ENCODE data around the gene HSPB7.
"Not testable (repeated sequence)": the region's sequence is repeated elsewhere in the genome, so short reads cannot be mapped to it uniquely, and the experiment has no call there.

HSPB7 gene

DNA sequence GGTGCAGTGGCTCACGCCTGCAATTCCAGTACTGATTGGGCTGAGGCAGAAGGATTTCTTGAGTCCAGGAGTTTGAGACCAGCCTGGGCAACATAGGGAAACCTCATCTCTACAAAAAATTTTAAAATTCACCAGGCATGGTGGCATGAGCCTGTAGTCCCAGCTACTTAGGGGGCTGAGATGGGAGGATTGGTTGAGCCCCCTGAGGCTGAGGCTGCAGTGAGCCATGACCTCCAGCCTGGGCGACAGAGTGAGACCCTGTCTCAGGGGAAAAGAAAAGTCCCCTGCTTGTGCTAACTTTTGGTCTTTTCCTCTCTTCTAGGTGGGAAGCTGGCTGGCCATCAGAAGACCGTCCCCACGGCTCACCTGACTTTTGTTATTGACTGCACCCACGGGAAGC, 12.2 kb downstream of the HSPB7 start:
- no peaks in the 10 kb centered on the region for H4K20me1 ChIP-seq (ENCODE audit: low read depth, low read length)
- no peaks in the 10 kb centered on the region for H3K79me2 ChIP-seq (ENCODE audit: insufficient read depth, low read length)
- H3K36me3 ChIP-seq (ENCODE audit: low read length): no peaks in the 10 kb centered on the region
- H3K4me3 ChIP-seq (ENCODE audit: insufficient read depth, low read length, poor library complexity, severe bottlenecking): no peak overlapping the region
- no peak overlapping the region for H3K27ac ChIP-seq (ENCODE audit: low read depth, low read length)
- H3K27me3 ChIP-seq (ENCODE audit: low read length): no peaks in the 10 kb centered on the region
- no peak overlapping the region for H3K9ac ChIP-seq (ENCODE audit: low read length)
- no peaks in the 10 kb centered on the region for H3K9me3 ChIP-seq (ENCODE audit: insufficient read depth, low read length)
- H3K4me2 ChIP-seq (ENCODE audit: low read depth, low read length, poor library complexity, severe bottlenecking): no peak overlapping the region
- H2AFZ ChIP-seq (ENCODE audit: low read depth, low read length, severe bottlenecking): no peak overlapping the region
- TF ChIP-seq, protein P1, sequence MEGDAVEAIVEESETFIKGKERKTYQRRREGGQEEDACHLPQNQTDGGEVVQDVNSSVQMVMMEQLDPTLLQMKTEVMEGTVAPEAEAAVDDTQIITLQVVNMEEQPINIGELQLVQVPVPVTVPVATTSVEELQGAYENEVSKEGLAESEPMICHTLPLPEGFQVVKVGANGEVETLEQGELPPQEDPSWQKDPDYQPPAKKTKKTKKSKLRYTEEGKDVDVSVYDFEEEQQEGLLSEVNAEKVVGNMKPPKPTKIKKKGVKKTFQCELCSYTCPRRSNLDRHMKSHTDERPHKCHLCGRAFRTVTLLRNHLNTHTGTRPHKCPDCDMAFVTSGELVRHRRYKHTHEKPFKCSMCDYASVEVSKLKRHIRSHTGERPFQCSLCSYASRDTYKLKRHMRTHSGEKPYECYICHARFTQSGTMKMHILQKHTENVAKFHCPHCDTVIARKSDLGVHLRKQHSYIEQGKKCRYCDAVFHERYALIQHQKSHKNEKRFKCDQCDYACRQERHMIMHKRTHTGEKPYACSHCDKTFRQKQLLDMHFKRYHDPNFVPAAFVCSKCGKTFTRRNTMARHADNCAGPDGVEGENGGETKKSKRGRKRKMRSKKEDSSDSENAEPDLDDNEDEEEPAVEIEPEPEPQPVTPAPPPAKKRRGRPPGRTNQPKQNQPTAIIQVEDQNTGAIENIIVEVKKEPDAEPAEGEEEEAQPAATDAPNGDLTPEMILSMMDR (IDR thresholded peaks at IDR 0.05; ENCODE audit: insufficient read depth, low read length, poor library complexity, severe bottlenecking): no peak
- no peak for TF ChIP-seq EZH2phosphoT487 (conservative IDR thresholded peaks at IDR 0.05; ENCODE audit: low read length)
- no peaks in the 10 kb centered on the region for H3F3A ChIP-seq (ENCODE audit: insufficient read depth)
- no peaks in the 10 kb centered on the region for H3K9me2 ChIP-seq (replicated peaks; ENCODE audit: insufficient read depth, low read length)

DNA sequence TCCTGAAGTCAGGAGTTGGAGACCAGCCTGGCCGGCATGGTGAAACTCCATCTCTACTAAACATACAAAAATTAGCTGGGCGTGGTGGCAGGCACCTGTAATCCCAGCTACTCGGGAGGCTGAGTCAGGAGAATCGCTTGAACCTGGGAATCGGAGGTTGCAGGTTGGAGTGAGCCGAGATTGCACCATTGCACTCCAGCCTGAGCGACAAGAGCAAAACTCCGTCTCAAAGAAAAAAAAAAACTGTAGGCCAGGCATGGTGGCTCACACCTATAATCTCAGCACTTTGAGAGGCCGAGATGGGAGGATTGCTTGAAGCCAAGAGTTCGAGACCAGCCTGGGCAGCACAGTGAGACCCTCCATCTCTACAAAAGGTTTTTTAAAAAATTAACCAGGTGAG, 16.6 kb downstream of the HSPB7 start:
- H3K9ac ChIP-seq (ENCODE audit: low read length); H3K36me3 ChIP-seq (ENCODE audit: low read length); H3K4me3 ChIP-seq (ENCODE audit: insufficient read depth, low read length, poor library complexity, severe bottlenecking); H4K20me1 ChIP-seq (ENCODE audit: low read depth, low read length); H3K27ac ChIP-seq (ENCODE audit: low read depth, low read length); H2AFZ ChIP-seq (ENCODE audit: low read depth, low read length, severe bottlenecking); H3K9me3 ChIP-seq (ENCODE audit: insufficient read depth, low read length); H3F3A ChIP-seq (ENCODE audit: insufficient read depth); H3K27me3 ChIP-seq (ENCODE audit: low read length); H3K4me2 ChIP-seq (ENCODE audit: low read depth, low read length, poor library complexity, severe bottlenecking); H3K79me2 ChIP-seq (ENCODE audit: insufficient read depth, low read length); H3K9me2 ChIP-seq (replicated peaks; ENCODE audit: insufficient read depth, low read length): not testable (repeated sequence)

DNA sequence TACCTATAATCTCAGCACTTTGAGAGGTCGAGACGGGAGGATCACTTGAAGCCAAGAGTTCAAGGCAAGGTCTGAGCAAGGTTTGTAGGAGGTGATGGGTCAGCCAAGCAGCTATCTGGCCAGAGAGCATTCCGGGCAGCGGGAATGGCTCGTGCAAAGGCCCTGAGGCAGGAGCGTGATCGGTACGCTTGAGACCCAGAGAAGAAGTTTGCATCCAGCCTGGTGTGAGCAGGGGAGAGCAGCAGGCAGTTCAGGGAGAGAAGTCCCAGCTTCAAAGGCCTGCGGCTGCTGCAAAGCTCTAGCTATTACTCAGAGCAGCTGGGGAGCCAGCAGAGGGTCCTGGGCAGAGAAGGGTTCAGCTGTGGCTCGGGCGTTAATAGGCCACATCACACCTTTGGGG, 18.9 kb downstream of the HSPB7 start:
- TF ChIP-seq, protein P1 (IDR thresholded peaks at IDR 0.05; ENCODE audit: insufficient read depth, low read length, poor library complexity, severe bottlenecking): no peak
- TF ChIP-seq EZH2phosphoT487 (conservative IDR thresholded peaks at IDR 0.05; ENCODE audit: low read length): no peak

DNA sequence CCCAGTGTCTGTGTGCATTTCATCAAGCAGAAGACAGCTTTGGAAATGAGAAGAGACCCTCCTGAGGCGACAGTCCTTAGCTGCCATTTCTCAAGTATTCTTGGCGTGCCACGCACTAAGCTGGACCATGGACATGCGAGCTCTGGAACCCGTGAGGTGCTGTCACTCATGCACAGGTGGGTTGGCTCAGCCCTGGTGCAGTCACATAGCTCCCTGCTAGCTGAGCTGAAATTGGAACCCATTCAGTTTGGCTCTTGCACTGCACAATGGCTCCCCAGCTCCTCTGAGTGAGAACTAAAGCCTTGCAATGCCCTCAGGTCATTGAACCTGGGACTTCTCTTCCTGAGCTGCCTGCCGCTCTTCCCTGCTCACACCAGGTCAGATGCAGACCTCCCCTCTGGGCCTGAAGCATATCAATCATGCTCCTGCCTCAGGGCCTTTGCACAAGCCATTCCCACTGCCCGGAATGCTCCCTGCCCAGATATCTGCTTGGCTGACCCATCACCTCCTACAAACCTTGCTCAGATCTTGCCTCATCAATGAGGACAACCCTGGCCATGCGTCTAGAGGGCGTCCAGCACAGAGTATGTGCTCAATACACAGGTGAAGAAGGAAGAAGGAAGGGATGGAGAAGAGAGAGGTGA, 20.1 kb downstream of the HSPB7 start:
- H4K20me1 ChIP-seq (ENCODE audit: low read depth, low read length): no peaks in the 10 kb centered on the region
- H3F3A ChIP-seq (ENCODE audit: insufficient read depth): no peaks in the 10 kb centered on the region
- no peak overlapping the region for H3K4me3 ChIP-seq (ENCODE audit: insufficient read depth, low read length, poor library complexity, severe bottlenecking)

More for the DNA sequence above, 18.9 kb downstream of the HSPB7 start:
- Histone ChIP-seq H3K9me3 (ENCODE audit: insufficient read depth, low read length) (no peaks in the 10 kb centered on the region), H3K36me3 (ENCODE audit: low read length) (no peaks in the 10 kb centered on the region), H2AFZ (ENCODE audit: low read depth, low read length, severe bottlenecking) (no peak overlapping the region), H3K27ac (ENCODE audit: low read depth, low read length) (no peak overlapping the region), H4K20me1 (ENCODE audit: low read depth, low read length) (no peaks in the 10 kb centered on the region), H3K4me2 (ENCODE audit: low read depth, low read length, poor library complexity, severe bottlenecking) (no peak overlapping the region), H3K79me2 (ENCODE audit: insufficient read depth, low read length) (no peaks in the 10 kb centered on the region), H3K9ac (ENCODE audit: low read length) (no peak overlapping the region), H3K9me2 (replicated peaks; ENCODE audit: insufficient read depth, low read length) (no peaks in the 10 kb centered on the region), H3F3A (ENCODE audit: insufficient read depth) (no peaks in the 10 kb centered on the region), H3K4me3 (ENCODE audit: insufficient read depth, low read length, poor library complexity, severe bottlenecking) (no peak overlapping the region), H3K27me3 (ENCODE audit: low read length) (no peaks in the 10 kb centered on the region)

More for the DNA sequence above, 20.1 kb downstream of the HSPB7 start:
- H3K27ac ChIP-seq (ENCODE audit: low read depth, low read length): no peak overlapping the region
- H3K9ac ChIP-seq (ENCODE audit: low read length): no peak overlapping the region
- TF ChIP-seq, protein P1 (IDR thresholded peaks at IDR 0.05; ENCODE audit: insufficient read depth, low read length, poor library complexity, severe bottlenecking): no peak
- no peak for TF ChIP-seq EZH2phosphoT487 (conservative IDR thresholded peaks at IDR 0.05; ENCODE audit: low read length)
- no peaks in the 10 kb centered on the region for H3K79me2 ChIP-seq (ENCODE audit: insufficient read depth, low read length)
- H3K9me3 ChIP-seq (ENCODE audit: insufficient read depth, low read length): no peaks in the 10 kb centered on the region
- no peak overlapping the region for H3K4me2 ChIP-seq (ENCODE audit: low read depth, low read length, poor library complexity, severe bottlenecking)
- no peaks in the 10 kb centered on the region for H3K9me2 ChIP-seq (replicated peaks; ENCODE audit: insufficient read depth, low read length)
- no peaks in the 10 kb centered on the region for H3K36me3 ChIP-seq (ENCODE audit: low read length)
- H2AFZ ChIP-seq (ENCODE audit: low read depth, low read length, severe bottlenecking): no peak overlapping the region
- H3K27me3 ChIP-seq (ENCODE audit: low read length): no peaks in the 10 kb centered on the region
